NCI-H446 (cell line): ENCODE data around the gene NUFIP2.
"Not testable (repeated sequence)": the region's sequence is repeated elsewhere in the genome, so short reads cannot be mapped to it uniquely, and the experiment has no call there.

Experiments
- DNase-seq, 2 experiments: peaks; one replicate each; lab custom pipeline; 2025; lab: John Stamatoyannopoulos, UW

NUFIP2 gene

GRCh38 chr17:29293890-29294579, at the start of gene NUFIP2:
TSS of gene NUFIP2 (minus strand) at chr17:29294148. CDS start at chr17:29294059, 89 bp downstream.
- peak; percentile 94 to 99 for DNase-seq

DNA sequence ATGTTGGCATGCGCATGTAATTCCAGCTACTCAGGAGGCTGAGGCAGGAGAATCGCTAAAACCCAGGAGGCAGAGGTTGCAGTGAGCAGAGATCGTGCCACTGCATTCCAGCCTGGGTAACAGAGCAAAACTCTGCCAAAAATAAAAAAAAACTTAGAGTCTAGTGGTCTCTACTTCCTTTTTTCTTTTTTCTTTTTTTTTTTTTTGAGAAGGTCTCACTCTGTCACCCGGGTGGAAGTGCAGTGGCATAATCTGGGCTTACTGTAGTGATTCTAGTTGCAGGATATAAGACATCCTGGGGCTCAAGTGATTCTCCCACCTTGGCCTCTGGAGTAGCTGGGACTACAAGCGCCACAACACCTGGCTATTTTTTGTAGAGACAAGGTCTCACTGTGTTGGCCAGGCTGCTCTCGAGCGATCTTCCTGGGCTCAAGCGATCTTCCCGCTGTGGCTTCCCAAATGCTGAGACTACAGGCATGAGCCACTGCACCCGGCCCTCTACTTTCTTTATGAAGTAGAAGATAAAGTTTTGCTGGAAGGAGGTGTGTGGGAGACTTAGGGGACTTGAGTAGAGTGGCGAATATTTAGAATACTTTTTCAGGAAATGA, 48.3 kb upstream of the NUFIP2 start:
- DNase-seq, result no peak

DNA sequence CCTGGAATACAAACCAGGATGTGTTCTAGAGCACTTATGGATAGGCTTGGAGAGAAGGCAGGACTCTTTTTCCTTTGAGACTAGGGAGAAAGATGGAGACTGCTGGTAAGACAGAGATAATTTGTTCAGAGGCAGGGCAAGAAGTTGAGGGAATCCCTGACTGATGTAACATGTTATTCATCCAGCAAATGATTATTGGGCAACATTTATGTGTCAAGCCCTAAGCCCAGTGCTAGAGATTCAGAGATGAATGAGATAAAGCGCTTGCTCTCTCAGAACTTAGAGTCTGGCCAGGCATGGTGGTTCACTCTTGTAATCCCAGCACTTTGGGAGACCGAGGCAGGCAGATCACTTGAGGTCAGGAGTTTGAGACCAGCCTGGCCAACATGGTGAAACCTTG, 47.8 kb upstream of the NUFIP2 start:
- DNase-seq, result no peak

GRCh38 chr17:29339016-29339415, 45.1 kb upstream of the NUFIP2 start:
- DNase-seq, result not testable (repeated sequence)

- DNase-seq, result no peak
Observed at GRCh38 chr17:29331708-29332085, 37.7 kb upstream of the NUFIP2 start.

- DNase-seq, result no peak
Observed at GRCh38 chr17:29331075-29331707, 37.2 kb upstream of the NUFIP2 start.

GRCh38 chr17:29327412-29327811, 33.5 kb upstream of the NUFIP2 start:
- DNase-seq, result no peak

GRCh38 chr17:29326023-29326813, 32.3 kb upstream of the NUFIP2 start:
- no peak for DNase-seq

- no peak for DNase-seq
Observed at GRCh38 chr17:29322363-29322762, 28.4 kb upstream of the NUFIP2 start.

DNA sequence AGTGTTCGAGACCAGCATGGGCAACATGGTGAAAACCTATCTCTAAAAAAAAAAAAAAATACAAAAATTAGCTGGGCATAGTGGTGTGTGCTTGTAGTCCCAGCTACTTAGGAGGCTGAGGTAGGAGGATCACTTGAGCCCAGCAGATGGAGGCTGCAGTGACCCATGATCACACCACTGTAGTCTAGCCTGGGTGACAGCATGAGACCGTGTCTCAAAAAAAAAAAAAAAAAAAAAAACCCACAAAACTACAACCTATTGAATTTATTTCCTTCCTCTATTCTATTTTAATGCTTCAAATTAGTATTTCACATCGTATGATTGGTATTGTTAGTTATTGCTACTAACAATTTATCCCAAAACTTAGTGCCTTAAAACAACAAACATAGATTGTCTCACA, 9.4 kb upstream of the NUFIP2 start:
- DNase-seq, result no peak

- no peak for DNase-seq
Observed at GRCh38 chr17:29299031-29299430, 5.1 kb upstream of the NUFIP2 start.

GRCh38 chr17:29295420-29295819, 1.5 kb upstream of the NUFIP2 start:
- DNase-seq, result no peak

DNA sequence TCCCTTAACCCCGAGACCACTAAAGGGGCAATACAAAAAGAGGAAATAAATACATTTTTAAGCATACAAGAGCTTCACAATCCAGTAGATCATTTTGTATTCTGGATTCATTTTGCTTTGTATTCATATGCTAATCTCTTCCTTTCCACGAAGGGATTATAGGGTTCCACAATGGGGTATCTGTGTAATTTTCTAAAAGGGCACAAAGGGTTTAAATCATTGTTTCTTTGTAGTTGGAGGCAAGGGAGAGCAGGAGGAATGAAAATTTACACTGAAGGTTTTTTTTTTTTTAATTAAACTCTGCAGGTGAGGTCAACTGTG, 592 bp upstream of the NUFIP2 start:
- DNase-seq, result no peak

GRCh38 chr17:29292992-29293889, 707 bp downstream of the NUFIP2 start:
- DNase-seq, result peak in 1 of 2 experiments; percentile 62

DNA sequence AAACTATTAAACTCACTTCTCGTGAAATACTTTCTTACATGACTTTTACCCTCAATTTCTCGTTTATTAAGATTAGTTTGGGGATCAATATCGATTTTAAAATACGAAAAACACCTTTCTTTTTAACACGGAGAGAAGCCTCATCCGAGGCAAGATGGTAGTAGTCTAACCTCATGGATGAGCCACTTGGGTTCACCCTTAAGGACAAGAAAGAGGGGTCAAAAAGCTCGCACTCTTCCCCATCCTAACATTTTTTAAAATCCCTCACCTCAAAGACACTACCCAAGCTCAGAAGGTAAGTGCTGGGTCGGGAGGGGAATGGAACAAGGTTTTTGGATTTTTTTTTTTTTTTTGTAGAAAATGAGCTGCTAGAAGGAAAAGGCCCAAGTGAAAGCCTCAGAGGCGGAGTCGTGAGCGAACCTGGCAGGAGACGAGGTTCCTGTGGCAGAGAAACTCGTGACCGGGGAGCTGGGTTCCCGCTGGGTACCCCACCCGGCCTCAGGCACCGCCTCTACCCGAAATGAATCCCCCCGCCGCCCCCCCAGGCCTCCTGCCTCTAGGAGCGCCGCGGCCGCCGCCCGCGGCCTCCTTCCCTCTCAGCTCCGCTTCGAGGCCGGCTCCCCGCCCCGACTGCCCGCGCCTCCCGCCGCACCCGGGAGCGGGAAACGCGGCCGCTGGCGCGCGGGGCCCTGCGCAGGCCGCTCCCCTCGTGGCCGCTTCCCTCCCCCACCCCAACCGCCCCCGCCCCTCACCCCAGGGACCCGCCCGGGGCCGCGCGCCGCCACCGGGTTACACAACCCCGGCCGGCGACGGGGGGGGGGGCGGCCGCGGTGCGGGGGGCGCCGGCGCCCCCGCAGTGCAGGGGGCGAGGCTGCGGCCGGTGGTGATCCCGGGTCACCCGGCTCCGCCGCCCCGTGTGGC, 1.6 kb downstream of the NUFIP2 start:
- DNase-seq, result peak in 1 of 2 experiments; percentile 52

GRCh38 chr17:29291163-29291752, 2.7 kb downstream of the NUFIP2 start:
- DNase-seq, result peak; percentile 57 to 67

DNA sequence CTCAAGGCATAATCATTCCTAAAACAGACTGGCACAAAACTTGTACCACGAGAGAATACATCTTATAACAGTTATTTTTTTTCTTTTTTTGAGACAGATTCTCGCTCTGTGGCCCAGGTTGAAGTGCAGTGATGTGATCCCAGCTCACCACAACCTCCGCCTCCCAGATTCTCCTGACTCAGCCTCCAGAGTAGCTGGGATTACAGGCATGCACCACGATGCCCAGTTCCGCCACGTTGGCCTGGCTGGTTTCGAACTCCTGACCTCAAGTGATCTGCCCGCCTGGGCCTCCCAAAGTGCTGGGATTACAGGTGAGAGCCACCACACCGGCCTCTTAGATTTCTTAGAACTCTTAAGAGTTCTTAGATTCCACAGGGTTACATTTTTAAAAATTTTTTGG, 4.1 kb downstream of the NUFIP2 start:
- DNase-seq, result no peak

GRCh38 chr17:29283961-29284360, 10.0 kb downstream of the NUFIP2 start:
- no peak for DNase-seq

DNA sequence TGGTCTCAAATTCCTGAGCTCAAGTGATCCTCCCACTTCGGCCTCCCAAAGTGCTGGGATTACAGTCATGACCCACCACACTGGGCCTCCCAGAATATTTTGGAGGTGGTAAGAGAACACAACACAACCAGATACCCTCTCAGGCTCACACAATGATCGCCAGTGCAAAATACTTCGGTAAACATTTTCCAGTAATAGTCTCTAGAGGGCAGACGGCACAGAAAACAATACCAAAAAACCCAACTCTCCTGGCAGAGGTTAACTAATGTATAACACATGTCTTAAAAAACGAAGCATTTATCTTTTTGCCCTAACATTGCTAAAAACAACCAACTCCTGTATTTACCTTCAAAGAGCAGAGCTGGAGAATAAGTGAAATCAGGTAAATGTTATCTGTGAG, 10.5 kb downstream of the NUFIP2 start:
- no peak for DNase-seq

DNA sequence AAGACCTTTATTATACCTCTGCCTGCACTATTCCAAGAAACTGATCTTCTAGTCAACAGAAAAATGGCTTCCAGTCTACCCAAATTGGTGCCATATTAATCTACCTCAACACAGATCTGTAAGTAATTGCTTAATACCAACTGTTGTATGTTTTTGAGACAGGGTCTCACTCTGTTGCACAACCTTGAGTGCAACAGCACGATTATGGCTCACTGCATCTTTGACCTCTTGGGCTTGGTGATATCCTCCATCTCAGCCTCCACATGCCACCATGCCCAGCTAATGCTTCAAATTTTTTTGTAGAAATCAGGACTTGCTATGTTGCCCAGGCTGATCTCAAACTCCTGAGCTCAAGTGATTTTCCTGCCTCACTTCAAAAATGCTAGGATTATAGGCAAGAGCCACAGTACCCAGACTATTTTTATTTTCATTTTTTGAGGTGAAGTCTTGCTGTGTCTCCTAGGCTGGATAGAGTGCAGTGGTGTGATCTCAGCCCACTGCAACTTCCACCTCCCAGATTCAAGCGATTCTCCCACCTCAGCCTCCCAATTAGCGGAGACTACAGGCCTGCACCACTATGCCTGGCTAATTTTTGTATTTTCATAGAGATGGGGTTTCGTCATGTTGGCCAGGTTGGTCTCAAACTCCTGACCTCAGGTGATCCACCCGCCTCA, 14.4 kb downstream of the NUFIP2 start:
- DNase-seq, result no peak
